Stomach (tissue), 4 donors: ENCODE data around the gene CLSTN1.

ENCODE experiments used
- CTCF ChIP-seq, 7 experiments: fragments of 450-650 bp in 4 of 7; fragments of 200-600 bp in 3 of 7; sonication (generic) in 3 of 7; IDR thresholded peaks; one replicate each; pipeline ENCODE4 v1.5.1; 2016 to 2019; ENCODE audit warnings: antibody characterized with exemption in 7 of 7, control low read depth in 2 of 7, mild to moderate bottlenecking in 1 of 7
- EP300 ChIP-seq: sonication (generic); formaldehyde crosslinking; IDR thresholded peaks from one replicate; pipeline ENCODE4 v1.6.1; 2017; ENCODE audit warnings: antibody characterized with exemption
- POLR2A ChIP-seq, 4 donors: fragments of 450-650 bp; IDR thresholded peaks; one replicate each; pipeline ENCODE4 v1.6.1; 2016; ENCODE audit warnings: antibody characterized with exemption in 4 of 4, control low read depth in 2 of 4, mild to moderate bottlenecking in 1 of 4, moderate library complexity in 1 of 4
- POLR2AphosphoS5 ChIP-seq, 3 donors: sonication (generic); formaldehyde crosslinking; IDR thresholded peaks; one replicate each; pipeline ENCODE4 v1.6.1; 2016; ENCODE audit warnings: antibody characterized with exemption in 3 of 3

GRCh38 chr1:9844756-9845155, 21.0 kb upstream of the CLSTN1 start:
- no peak for TF ChIP-seq EP300
- no peak for TF ChIP-seq POLR2A (IDR thresholded peaks at IDR 0.05)
- TF ChIP-seq CTCF (IDR thresholded peaks at IDR 0.05) = no peak
- no peak for TF ChIP-seq POLR2AphosphoS5 (IDR thresholded peaks at IDR 0.05)
